ENCODE results near the gene CLEC4C.

DNA sequence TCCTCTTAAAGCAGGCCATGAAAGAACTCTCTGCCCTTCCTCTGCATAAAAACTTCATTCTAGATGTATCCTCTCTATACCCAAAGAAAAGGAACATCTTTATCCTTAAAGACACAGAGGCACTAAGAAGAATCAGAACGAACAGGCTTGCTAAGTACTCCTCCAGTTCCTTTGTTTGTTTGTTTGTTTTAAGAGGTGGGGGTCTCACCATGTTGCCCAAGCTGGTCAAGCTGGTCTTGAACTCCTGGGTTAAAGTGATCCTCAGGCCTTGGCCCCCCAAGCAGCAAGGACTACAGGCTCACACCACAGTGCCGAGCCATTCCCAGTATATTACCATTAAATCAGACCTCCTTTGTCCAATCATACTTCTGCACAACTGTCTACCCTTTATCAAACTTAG lies 65.6 kb downstream of the CLEC4C start:
- no peak for TF ChIP-seq POLR2A (IDR thresholded peaks at IDR 0.05)
- TF ChIP-seq, protein P1, sequence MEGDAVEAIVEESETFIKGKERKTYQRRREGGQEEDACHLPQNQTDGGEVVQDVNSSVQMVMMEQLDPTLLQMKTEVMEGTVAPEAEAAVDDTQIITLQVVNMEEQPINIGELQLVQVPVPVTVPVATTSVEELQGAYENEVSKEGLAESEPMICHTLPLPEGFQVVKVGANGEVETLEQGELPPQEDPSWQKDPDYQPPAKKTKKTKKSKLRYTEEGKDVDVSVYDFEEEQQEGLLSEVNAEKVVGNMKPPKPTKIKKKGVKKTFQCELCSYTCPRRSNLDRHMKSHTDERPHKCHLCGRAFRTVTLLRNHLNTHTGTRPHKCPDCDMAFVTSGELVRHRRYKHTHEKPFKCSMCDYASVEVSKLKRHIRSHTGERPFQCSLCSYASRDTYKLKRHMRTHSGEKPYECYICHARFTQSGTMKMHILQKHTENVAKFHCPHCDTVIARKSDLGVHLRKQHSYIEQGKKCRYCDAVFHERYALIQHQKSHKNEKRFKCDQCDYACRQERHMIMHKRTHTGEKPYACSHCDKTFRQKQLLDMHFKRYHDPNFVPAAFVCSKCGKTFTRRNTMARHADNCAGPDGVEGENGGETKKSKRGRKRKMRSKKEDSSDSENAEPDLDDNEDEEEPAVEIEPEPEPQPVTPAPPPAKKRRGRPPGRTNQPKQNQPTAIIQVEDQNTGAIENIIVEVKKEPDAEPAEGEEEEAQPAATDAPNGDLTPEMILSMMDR (IDR thresholded peaks at IDR 0.05), result no peak
